ENCODE results near the gene ADORA2A.

ADORA2A gene

DNA sequence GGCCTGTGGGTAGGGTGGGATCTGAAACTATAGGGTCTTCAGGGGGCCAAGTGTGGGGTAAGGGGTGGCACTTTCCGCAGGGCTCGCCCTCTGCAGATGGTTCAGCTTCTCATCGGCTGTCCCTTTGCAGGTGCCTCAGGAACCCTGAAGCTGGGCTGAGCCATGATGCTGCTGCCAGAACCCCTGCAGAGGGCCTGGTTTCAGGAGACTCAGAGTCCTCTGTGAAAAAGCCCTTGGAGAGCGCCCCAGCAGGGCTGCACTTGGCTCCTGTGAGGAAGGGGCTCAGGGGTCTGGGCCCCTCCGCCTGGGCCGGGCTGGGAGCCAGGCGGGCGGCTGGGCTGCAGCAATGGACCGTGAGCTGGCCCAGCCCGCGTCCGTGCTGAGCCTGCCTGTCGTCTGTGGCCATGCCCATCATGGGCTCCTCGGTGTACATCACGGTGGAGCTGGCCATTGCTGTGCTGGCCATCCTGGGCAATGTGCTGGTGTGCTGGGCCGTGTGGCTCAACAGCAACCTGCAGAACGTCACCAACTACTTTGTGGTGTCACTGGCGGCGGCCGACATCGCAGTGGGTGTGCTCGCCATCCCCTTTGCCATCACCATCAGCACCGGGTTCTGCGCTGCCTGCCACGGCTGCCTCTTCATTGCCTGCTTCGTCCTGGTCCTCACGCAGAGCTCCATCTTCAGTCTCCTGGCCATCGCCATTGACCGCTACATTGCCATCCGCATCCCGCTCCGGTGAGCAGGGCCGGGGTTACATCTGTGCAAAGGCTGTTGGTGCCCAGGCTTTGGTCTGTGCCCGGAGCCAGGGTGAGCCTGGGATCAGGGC, 5.8 kb downstream of the ADORA2A start:
- no peak for DNase-seq (ENCODE audit: low spot score)

GRCh38 chr22:24433828-24434470, 6.5 kb downstream of the ADORA2A start:
- no peak for DNase-seq (ENCODE audit: low spot score)

- DNase-seq (ENCODE audit: low spot score) = no peak
Measured at GRCh38 chr22:24434471-24435322, 7.3 kb downstream of the ADORA2A start.

DNA sequence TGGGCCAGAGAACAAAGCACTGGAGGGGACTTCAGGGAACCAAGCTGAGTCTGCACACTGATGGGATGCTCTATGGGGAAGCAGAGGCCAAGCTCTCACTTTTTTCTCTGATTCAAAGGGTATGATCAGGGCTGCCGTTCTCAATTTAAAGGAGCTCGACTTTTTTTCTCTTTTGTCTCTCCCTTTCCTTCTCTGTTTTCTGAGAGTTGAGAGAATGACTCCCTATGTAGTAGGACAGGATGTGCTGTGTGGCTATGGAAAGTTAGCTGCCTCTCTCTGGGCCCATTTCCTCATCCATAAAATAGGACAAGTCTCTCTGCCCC, 7.9 kb downstream of the ADORA2A start:
- DNase-seq (ENCODE audit: low spot score) = no peak

- no peak for DNase-seq (ENCODE audit: low spot score)
Measured at GRCh38 chr22:24435861-24436371, 8.5 kb downstream of the ADORA2A start.

- no peak for DNase-seq (ENCODE audit: low spot score)
Measured at GRCh38 chr22:24436553-24436952, 9.2 kb downstream of the ADORA2A start.

- no peak for DNase-seq (ENCODE audit: low spot score)
Measured at GRCh38 chr22:24437091-24437490, 9.7 kb downstream of the ADORA2A start.

GRCh38 chr22:24437741-24438328, 10.4 kb downstream of the ADORA2A start:
- DNase-seq (ENCODE audit: low spot score) = no peak

- DNase-seq (ENCODE audit: low spot score) = no peak
Measured at GRCh38 chr22:24440270-24440717, 12.9 kb downstream of the ADORA2A start.

- peak; percentile 27 for DNase-seq (ENCODE audit: low spot score)
Measured at GRCh38 chr22:24440718-24441405, 13.5 kb downstream of the ADORA2A start.

- peak; percentile 48 for DNase-seq (ENCODE audit: low spot score)
Measured at GRCh38 chr22:24441406-24442351, 14.3 kb downstream of the ADORA2A start.

DNA sequence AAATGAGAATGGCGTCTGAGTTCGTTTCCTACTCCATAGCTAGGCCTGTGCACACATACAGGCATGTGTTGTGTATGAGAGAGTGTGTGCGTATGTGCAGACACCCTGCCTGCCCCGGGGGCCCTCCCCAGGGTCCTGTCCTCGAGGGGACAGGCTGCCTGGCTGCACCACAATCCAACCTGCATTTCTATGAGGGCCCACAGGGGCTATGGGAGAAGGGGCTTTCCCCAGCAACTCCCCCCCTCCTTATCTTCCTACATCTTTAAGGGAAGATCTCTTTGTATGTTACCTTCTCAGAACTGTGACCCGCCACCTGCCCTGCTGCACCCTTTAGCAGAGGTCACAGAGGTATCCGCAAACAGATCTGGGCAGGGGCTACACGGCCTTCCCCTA, 14.9 kb downstream of the ADORA2A start:
- no peak for DNase-seq (ENCODE audit: low spot score)

DNA sequence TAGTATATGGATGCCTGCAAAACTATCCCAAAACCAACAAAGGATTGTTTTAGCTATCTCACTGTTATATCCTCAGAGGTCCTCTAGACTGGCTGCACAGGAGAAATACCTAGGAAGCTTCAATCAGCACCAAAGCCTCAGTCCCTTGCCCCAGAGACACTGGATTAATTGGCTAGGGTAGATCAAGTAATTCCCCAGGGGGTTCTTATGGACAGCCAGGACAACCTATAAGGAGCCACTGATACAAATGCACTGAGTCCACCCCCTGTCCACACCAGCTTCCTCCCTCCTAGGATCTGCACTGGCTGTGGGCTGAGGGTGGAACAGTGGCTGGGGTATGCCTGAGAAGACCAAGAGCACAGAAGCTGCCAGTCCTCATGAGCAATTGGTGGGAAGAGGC, 16.3 kb downstream of the ADORA2A start:
- DNase-seq (ENCODE audit: low spot score) = no peak

DNA sequence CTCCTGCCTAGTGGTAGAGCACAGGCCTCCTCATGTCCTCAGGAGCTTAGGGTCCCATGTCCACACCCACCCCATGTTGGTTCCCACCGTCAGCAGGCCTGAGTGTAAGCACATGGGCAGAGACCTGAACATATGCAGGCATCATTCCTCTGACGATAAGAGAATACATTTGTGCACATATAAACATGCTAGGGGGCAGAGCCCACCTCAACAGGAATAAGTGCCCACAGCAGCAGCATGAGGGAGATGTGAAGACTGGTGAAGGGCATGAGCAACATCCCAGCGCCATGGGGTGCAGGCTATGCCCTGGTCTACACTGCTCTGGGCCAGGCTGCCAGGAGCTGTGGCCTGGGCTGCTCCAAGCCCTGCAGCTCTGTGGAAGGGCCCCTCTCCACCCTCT, 16.9 kb downstream of the ADORA2A start:
- no peak for DNase-seq (ENCODE audit: low spot score)

- peak; percentile 53 for DNase-seq (ENCODE audit: low spot score)
Measured at GRCh38 chr22:24444729-24445466, 17.5 kb downstream of the ADORA2A start.

DNA sequence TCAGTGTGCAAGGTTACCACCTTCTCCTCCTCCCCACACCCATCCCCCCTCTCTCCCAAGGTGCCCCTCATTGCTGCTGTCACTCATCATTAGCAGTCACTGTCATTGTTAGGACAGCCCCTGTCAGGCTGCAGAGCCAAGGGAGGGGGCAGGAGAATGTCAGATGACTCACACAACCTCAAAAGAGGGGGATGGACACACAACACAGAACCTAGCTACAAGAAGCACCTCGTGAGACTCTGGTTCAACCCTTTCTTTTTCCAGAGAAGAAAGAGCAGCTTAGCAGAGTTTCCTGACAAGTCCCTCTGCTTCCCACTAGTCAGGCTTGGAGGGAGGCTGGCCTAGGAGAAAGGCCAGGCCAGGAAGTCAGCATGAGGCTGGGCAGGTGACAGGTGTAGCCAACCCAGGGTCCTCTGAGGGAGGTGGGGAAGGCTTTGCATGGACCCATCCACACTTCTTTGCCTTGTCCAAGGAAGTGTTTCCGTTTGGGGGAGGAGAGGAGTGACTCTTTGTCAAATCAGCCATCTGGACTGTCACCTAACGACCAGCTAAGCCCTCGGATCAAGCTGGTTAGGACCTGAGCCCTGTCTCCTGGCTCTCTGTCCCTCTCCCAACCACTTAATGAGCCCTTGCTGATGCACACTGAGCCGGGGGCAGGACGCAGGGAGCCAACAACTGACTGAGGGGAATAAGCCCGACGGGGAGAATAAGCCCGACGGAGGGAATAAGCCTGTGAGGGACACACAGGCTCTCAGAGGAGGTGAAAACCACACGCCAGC, 18.3 kb downstream of the ADORA2A start:
- peak; percentile 66 for DNase-seq (ENCODE audit: low spot score)

DNA sequence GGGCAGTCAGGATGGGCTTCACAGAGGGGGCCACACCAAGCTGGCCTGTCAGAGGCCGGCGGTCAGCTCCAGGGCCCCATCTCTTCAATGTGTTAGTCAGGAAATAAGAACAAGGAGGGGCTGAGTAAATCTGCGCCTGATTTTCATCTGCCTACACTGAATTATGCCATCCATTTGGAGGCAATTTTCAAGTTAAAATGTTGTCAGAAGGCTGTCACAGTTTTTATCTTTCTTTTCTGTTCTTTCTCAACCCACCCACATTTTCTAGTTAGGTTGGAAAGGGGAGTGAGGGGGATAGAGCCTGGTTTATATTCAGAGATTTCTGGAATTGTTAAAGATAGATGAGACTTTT, 18.8 kb downstream of the ADORA2A start:
- DNase-seq (ENCODE audit: low spot score) = no peak

GRCh38 chr22:24450610-24451009, 23.2 kb downstream of the ADORA2A start:
- DNase-seq (ENCODE audit: low spot score) = peak; percentile 87

DNA sequence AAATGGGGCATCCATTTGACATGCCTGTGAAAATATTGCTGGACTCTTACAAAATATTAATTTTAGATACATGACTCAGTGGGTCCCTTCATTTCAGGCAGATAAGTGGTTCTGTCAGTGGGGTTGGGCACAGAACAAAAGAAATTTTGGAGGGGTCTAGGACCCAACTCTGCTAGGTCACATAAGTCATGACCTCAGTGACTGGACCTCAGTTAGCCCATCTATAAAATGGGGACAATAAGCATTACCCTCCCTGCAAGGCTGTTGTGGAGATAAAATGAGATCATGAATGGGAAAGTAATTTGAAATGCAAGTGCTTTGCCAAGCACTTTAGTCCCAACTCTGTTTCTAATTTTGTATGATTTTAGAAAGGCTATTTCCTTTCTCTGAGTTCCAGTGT, 23.8 kb downstream of the ADORA2A start:
- DNase-seq (ENCODE audit: low spot score) = no peak

All from D341Med (cell line).